ENCODE data around the gene AP3B2.

The AP3B2 gene, protein sequence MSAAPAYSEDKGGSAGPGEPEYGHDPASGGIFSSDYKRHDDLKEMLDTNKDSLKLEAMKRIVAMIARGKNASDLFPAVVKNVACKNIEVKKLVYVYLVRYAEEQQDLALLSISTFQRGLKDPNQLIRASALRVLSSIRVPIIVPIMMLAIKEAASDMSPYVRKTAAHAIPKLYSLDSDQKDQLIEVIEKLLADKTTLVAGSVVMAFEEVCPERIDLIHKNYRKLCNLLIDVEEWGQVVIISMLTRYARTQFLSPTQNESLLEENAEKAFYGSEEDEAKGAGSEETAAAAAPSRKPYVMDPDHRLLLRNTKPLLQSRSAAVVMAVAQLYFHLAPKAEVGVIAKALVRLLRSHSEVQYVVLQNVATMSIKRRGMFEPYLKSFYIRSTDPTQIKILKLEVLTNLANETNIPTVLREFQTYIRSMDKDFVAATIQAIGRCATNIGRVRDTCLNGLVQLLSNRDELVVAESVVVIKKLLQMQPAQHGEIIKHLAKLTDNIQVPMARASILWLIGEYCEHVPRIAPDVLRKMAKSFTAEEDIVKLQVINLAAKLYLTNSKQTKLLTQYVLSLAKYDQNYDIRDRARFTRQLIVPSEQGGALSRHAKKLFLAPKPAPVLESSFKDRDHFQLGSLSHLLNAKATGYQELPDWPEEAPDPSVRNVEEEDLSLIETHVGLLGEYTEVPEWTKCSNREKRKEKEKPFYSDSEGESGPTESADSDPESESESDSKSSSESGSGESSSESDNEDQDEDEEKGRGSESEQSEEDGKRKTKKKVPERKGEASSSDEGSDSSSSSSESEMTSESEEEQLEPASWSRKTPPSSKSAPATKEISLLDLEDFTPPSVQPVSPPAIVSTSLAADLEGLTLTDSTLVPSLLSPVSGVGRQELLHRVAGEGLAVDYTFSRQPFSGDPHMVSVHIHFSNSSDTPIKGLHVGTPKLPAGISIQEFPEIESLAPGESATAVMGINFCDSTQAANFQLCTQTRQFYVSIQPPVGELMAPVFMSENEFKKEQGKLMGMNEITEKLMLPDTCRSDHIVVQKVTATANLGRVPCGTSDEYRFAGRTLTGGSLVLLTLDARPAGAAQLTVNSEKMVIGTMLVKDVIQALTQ
- long read RNA-seq = 0 reads

DNA sequence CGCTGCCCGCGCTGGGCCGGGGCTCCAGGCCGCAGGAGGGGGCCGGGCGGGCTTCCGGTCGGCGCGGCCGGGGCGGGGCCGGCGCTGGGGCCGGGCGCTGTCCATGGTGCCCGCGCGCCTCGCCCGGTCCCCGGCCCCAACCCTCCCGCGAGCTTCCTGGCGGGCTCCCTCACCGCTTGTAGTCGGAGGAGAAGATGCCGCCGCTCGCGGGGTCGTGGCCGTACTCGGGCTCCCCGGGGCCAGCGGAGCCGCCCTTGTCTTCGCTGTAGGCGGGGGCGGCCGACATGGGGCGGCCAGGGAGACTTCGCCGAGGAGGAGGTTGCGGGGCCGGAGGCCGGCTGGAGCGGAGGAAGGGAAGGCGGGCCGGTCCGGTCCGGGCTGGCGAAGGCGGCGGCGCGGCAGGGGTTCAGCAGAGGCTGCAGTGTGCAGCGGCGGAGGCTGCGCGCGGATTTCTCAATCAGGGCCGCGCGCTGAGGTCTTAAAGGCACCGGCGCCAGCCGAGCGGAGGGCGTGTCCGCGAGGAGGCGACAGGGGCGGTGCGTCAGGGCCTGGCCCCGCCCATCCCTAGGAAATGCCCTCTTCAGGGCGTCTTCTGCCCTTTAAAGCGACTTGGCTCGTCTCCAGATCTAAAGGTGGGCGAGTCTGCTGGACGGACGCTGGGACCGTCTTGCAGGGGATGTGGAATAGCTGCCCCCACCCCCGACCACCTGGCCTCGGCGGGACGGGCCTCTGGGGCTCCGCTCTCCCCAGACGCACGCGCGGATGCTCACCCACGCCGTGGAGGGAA lies at the start of gene AP3B2:
TSS of gene AP3B2 (minus strand) at position 455 of the 787 bp plus-strand sequence. CDS start at position 286, 169 bp downstream.
- Histone ChIP-seq H3K27me3 (ENCODE audit: insufficient read depth, poor library complexity, severe bottlenecking) (no peaks in the 10 kb centered on the region), H3K27ac (replicated peaks) (no peak within 1 kb of the TSS), H3K4me3 (replicated peaks; ENCODE audit: insufficient read depth, low read length) (peak within 1 kb of the TSS; percentile 83)
- TF ChIP-seq, protein P1, sequence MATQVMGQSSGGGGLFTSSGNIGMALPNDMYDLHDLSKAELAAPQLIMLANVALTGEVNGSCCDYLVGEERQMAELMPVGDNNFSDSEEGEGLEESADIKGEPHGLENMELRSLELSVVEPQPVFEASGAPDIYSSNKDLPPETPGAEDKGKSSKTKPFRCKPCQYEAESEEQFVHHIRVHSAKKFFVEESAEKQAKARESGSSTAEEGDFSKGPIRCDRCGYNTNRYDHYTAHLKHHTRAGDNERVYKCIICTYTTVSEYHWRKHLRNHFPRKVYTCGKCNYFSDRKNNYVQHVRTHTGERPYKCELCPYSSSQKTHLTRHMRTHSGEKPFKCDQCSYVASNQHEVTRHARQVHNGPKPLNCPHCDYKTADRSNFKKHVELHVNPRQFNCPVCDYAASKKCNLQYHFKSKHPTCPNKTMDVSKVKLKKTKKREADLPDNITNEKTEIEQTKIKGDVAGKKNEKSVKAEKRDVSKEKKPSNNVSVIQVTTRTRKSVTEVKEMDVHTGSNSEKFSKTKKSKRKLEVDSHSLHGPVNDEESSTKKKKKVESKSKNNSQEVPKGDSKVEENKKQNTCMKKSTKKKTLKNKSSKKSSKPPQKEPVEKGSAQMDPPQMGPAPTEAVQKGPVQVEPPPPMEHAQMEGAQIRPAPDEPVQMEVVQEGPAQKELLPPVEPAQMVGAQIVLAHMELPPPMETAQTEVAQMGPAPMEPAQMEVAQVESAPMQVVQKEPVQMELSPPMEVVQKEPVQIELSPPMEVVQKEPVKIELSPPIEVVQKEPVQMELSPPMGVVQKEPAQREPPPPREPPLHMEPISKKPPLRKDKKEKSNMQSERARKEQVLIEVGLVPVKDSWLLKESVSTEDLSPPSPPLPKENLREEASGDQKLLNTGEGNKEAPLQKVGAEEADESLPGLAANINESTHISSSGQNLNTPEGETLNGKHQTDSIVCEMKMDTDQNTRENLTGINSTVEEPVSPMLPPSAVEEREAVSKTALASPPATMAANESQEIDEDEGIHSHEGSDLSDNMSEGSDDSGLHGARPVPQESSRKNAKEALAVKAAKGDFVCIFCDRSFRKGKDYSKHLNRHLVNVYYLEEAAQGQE (IDR thresholded peaks at IDR 0.05; ENCODE audit: insufficient replicate concordance, low read depth) = peak; percentile 93
- TF ChIP-seq SPI1 (IDR thresholded peaks at IDR 0.05; ENCODE audit: borderline replicate concordance, low read depth) (no peak), GABPA (IDR thresholded peaks at IDR 0.05; ENCODE audit: low read depth) (no peak), POLR2AphosphoS5 (IDR thresholded peaks at IDR 0.05; ENCODE audit: low read depth) (no peak)
- TF ChIP-seq, protein P2, sequence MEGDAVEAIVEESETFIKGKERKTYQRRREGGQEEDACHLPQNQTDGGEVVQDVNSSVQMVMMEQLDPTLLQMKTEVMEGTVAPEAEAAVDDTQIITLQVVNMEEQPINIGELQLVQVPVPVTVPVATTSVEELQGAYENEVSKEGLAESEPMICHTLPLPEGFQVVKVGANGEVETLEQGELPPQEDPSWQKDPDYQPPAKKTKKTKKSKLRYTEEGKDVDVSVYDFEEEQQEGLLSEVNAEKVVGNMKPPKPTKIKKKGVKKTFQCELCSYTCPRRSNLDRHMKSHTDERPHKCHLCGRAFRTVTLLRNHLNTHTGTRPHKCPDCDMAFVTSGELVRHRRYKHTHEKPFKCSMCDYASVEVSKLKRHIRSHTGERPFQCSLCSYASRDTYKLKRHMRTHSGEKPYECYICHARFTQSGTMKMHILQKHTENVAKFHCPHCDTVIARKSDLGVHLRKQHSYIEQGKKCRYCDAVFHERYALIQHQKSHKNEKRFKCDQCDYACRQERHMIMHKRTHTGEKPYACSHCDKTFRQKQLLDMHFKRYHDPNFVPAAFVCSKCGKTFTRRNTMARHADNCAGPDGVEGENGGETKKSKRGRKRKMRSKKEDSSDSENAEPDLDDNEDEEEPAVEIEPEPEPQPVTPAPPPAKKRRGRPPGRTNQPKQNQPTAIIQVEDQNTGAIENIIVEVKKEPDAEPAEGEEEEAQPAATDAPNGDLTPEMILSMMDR (IDR thresholded peaks at IDR 0.05; ENCODE audit: insufficient read depth, low read length) = no peak
- peak; percentile 58 to 67 for DNase-seq (ENCODE audit: low read depth in 1 of 2, low spot score in 1 of 2)

DNA sequence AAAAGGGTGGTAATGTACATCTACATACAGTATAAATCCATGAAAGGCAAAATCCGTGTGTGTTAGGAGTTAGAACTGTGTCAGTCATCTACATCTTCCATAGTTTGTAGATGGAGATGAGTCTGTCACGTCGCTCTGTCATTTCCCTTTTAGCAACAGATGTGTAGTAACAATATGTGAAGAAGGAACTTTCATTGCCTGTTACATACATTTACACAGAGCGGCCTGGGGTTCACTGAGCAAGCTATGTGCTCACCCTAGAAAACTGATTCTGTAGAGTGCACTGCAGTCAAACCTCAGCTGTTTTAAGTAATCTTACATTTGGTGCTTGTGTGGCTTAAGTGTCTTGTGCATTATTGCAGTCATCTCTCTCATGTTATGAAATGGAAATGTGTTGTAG lies 41.6 kb upstream of the AP3B2 start:
- TF ChIP-seq SPI1 (IDR thresholded peaks at IDR 0.05; ENCODE audit: borderline replicate concordance, low read depth) = peak; percentile 46; the same call in 1 of the 2 replicates
- TF ChIP-seq, protein P2 (IDR thresholded peaks at IDR 0.05; ENCODE audit: insufficient read depth, low read length) = no peak
- DNase-seq (ENCODE audit: low read depth in 1 of 2, low spot score in 1 of 2) = peak in 1 of 2 experiments; percentile 69
- Histone ChIP-seq H3K27ac (replicated peaks) (peak overlapping the region; percentile 76), H3K27me3 (ENCODE audit: insufficient read depth, poor library complexity, severe bottlenecking) (no peaks in the 10 kb centered on the region), H3K4me3 (replicated peaks; ENCODE audit: insufficient read depth, low read length) (peak overlapping the region; percentile 71)

DNA sequence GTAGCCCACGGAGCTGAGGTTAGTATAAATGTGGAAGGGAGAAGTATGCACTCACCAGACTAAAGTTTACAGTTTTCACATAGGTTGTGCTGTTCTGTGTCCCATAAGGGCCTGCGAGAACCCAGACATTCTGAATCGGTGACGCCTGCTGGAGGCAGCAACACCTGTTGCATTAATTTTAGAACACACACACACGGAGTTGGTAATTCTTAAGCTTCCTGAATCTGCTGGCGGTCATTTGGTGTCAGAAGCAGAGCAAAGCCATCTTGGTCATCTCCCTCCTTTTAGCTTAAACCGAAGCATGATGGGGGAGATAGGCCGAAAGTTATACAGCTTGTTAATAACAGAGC lies 41.1 kb upstream of the AP3B2 start:
- no peaks in the 10 kb centered on the region for H3K27me3 ChIP-seq (ENCODE audit: insufficient read depth, poor library complexity, severe bottlenecking)
- peak in 1 of 2 experiments; percentile 9 for DNase-seq (ENCODE audit: low read depth in 1 of 2, low spot score in 1 of 2)
- peak overlapping the region; percentile 76 for H3K27ac ChIP-seq (replicated peaks)
- TF ChIP-seq, protein P1 (IDR thresholded peaks at IDR 0.05; ENCODE audit: insufficient replicate concordance, low read depth) = no peak
- TF ChIP-seq GABPA (IDR thresholded peaks at IDR 0.05; ENCODE audit: low read depth) (no peak), SPI1 (IDR thresholded peaks at IDR 0.05; ENCODE audit: borderline replicate concordance, low read depth) (no peak), POLR2AphosphoS5 (IDR thresholded peaks at IDR 0.05; ENCODE audit: low read depth) (no peak)
- TF ChIP-seq, protein P2 (IDR thresholded peaks at IDR 0.05; ENCODE audit: insufficient read depth, low read length) = no peak
- H3K4me3 ChIP-seq (replicated peaks; ENCODE audit: insufficient read depth, low read length) = peak overlapping the region; percentile 71

Data from HL-60 (cell line).